Sciatic nerve (tissue), 2 donors: ENCODE data around the gene CAMK1D. TPM values are rescaled to one million over a fixed set of nuclear protein-coding genes. Genes with fewer than 3 reads are reported as not detected.
"Not testable (repeated sequence)": the region's sequence is repeated elsewhere in the genome, so short reads cannot be mapped to it uniquely, and the experiment has no call there.

Source experiments
- ATAC-seq: fragments of 200-7000 bp; cut with Tn5 transposase; one replicate; pipeline ENCODE4 v1.9.1; 2020; ENCODE audit warnings: mild to moderate bottlenecking, moderate library complexity
- DNase-seq: peaks from one replicate; pipeline ENCODE4 v3.0.0-alpha.2; 2020; ENCODE audit warnings: low spot score
- intact Hi-C: fragments of 100-400 bp; cut with DNase I; formaldehyde crosslinking; loops from one replicate; pipeline ENCODE4 v1.14.2; 2022
- total RNA-seq: library from RNA; stranded (reverse); fragmentation: NEBNext Ultra II Directional; extraction: Animal tissue kit (Norgen Biotek cat#: 25700); gene quantifications from one replicate; pipeline ENCODE4 v1.2.1, GENCODE V29; 2021
- donor health status: DM: no; HTN: no; CAD: no.
- donor health status: DM: no; HTN: no; CAD: no.

Gene CAMK1D
- total RNA-seq, 1 donor from 2014 or later: 27.1 TPM

DNA sequence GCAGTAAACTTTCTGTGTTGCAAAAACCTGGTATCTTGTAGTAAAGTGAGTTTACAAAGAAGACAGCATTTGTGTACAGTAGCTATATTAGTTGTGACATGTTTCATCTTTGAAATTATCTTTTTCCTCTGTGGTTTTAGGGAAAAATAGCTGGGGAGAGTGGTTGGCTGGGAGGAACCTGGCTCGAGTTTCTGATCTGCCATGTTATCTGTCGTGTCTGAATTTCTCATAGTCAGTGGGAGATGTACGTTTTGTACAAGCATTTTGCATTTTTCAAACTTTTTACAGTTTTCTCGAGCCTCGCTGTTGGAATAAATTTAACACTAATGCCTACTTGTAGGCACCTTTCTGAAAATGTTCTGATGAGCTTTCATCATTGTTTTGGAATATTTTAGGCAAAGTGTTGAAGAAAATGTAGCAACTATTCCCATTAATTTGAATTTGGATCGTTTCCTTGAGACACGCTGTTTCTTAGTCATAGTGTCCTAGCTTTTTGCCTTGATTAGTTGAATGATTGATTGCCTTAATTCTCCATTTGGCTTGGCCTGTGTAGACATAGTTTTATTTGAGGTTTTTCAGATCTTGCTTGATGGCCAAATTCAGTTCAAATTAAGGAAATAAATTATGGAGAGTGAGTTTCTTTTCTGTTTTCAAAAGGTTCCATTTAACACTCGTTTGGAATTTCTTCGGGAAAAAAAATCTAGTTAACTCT is 65.1 kb downstream of the CAMK1D start:
- ATAC-seq (no peak), DNase-seq (no peak)
- intact Hi-C loops: no loop called here

DNA sequence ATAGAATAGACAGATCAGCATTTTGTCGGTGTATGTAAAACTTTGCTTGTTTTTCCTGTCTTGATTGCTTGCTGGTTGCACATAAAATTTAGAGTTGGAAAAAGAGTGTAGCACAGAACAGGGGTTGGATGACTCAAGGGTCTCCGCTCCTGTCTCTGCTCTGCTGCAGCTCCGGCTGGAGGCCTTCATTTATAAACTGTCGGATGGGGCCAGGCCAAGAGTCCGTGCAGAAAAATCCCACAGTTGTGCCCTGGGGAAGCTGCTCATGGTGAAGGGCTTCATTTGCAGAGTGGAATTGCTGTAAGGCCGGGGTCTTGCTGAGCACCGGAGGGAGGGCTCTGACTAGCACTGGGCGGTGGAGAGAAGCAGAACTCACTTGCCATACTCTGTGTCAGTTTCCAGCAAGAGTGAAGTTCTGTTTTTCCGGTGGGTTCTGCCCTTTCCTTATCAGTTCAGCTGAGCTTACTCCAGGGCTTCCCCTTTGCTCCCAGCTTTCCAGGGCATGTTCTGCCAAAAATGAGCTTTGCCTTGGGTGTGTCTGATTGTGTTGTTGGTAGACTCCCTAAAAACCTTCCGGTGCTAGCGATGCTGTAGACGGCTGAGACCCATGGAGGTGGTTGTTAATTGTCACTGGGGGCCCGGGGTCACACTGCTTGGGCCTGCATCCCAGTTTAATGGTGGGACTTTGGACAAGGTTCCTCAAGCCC is 67.2 kb downstream of the CAMK1D start:
- intact Hi-C loops: no loop called here
- ATAC-seq (peak; percentile 14), DNase-seq (no peak)

DNA sequence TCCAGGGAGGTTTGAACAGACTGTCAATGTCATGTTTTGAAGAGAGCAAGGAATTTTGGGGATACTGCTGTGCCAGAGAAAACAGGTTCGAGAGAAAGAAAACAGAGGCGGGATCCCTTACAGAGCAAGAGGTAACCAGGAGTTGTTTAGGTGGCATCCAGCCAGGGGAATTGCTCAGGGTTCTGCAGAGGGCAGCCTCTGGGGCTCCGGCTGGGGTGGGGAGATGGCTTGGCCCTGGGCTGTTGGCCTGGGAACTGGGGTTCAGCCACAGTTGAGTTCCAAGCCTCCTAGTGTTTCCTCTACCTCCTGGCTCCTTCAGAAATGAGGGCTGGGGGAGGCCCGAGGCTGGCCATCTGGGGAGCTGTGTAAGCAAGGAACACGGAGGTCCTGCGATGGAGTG is 68.0 kb downstream of the CAMK1D start:
- peak; percentile 70 for ATAC-seq
- peak; percentile 70 for DNase-seq
- intact Hi-C loops: no loop called here

DNA sequence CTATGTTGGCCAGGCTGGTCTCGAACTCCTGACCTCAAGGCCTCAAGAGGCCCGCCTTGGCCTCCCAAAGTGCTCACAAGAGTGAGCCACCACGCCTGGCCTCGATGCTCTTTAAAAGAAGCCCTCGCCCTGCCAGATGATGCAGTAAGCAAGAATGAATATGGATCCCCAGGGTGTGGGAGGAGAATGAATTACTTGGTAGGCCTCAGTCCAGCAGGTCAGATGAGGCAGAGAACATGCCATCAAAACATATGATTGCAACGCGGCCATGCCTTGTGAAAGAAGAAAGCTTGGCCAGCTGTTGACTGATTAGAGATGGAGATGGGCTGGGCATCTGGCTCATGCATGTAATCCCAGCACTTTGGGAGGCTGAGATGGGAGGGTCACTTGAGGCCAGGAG is 68.7 kb downstream of the CAMK1D start:
- DNase-seq: peak; percentile 70
- intact Hi-C loops: no loop called here
- peak; percentile 87 for ATAC-seq

DNA sequence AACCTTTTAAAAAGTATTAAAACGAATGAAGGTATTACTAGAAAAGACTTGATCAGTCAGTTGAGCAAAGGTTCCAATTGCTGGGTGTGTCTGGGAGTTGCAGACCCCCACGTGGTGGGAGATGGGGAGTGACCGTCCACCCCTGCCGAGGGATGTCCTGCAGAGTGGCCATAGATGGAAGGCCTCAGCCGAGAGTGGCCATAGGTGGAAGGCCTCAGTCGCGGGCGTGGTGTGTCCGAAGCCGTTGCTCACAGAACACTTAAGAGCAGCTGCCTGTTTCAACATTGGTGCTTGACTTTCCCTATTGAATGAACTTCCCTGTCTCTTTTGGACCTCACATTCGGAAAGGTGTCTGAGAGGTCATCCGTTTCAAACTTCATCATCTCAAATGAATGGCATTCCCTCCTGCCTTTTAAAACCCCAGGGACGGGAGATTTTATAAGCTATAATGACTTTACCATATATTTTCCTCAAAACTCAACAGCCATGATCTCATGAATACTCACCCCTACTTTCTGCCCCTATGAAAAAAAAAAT is 69.4 kb downstream of the CAMK1D start:
- intact Hi-C loops: no loop called here
- peak; percentile 8 for ATAC-seq
- no peak for DNase-seq

DNA sequence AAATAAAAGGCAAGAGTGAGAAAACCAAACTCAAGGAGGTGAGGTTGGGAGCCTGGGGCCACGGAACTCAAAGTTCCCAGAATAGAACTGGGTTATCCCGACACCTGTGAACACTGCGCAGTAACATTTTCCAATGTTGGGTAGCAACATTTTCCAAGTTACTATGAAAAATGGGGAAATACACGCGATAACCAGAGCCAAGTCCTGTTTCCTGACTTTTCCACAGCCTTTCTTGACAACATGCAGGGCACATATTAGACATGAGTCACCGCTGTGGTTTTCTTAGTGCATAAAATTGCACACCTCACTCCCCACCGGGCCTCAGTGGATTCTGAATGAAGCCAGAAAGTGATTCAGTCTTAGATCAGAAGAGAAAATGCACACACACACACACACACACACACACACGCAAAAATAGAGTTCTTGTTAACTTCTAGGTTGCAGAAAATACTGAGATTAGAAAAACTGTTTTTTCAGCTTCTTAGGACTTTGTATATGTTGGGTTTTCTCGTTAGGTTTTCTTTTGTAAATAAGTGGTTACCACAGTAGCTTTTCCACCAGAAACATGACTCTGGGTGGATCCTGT is 70.0 kb downstream of the CAMK1D start:
- intact Hi-C loops: no loop called here
- ATAC-seq (peak; percentile 71), DNase-seq (no peak)

DNA sequence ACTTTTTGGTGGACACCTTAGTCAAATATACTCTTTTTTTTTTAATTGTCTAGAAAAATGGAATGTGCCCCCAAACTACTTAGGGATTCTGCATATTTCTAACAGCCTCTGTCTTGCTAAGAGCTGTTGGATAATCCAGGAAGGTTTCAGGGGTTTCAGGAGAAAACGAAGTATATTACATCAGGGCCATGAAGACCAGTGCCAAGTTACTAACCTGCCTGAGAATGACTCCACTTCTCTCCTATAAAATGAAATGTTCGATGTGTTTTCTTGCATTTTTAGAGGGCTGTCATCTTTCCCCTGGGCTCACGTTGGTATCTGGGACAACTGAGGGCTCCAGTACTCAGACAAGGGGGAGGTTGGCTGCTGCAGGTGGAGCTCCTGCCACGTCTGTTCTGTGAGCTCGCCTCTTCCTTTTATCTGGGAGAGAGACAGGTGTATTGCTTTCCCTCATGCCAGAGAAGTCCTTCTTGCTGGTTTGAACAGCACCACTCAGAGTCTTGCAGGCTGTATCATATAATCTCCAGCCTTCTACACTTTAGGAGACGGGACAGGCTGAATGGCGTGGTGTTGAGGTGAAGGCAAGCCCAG is 71.3 kb downstream of the CAMK1D start:
- intact Hi-C loops: no loop called here
- no peak for ATAC-seq
- DNase-seq: no peak

DNA sequence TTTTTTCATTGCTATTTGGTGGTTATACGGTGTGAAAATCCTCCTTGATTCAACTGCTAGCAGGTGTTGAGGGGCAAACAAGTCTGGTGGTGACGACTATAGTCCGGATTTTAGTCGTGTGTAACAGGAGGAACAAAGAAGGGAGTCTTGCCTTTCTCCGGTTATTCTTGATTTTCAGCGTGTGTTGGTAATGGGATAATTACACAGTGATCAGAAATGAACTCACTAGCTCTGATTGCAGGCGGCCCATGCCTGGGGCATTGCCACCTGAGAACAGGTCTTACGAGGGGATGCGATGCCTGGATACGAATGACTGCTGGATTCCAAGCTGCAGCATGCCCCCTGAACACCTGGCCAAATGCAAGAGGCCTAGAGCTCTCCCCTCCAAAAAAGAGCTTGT is 72.8 kb downstream of the CAMK1D start:
- ATAC-seq (no peak), DNase-seq (no peak)
- intact Hi-C loops: no loop called here

DNA sequence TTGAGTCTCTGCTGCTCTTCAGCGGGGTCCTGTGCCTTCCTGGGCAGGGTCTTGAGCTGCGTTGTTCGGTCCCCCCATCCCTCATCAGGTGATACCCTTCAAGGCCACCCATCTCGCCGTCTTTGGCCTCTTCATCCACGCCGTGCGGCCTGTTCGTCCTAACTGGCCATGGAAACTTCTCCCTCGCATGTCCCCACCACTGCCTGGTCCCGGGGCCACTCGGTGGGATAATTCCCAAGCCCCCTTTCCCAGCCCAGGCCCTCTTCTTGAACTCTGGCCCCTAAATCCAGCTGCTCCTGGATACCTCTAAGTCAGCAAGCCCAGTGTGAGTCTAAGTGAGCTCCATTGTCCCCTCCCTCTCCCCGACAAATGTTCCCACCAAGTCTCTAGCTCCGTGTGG is 74.5 kb downstream of the CAMK1D start:
- ATAC-seq (no peak), DNase-seq (peak; percentile 48)
- intact Hi-C loops: no loop called here

DNA sequence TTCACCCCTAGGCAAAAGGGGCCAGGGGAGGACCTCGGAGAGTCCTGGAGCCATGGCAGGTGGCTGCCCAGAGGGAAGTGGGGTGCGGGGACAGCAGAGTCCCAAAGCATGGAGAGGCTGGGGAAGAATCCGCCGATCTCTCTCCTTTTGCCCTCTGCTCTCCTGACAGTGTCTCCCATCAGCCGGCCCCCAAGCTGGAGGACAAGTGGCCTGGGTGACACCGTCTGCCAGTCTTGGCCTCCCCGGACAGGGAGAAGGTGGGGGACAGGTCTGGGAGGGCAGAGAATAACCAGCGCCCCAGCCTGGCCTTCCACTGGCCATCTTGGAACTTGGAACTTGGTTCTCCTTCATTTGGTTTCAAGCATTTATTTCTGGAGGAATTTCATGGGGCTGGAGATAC is 77.9 kb downstream of the CAMK1D start:
- no peak for DNase-seq
- no peak for ATAC-seq
- intact Hi-C loops: no loop called here

DNA sequence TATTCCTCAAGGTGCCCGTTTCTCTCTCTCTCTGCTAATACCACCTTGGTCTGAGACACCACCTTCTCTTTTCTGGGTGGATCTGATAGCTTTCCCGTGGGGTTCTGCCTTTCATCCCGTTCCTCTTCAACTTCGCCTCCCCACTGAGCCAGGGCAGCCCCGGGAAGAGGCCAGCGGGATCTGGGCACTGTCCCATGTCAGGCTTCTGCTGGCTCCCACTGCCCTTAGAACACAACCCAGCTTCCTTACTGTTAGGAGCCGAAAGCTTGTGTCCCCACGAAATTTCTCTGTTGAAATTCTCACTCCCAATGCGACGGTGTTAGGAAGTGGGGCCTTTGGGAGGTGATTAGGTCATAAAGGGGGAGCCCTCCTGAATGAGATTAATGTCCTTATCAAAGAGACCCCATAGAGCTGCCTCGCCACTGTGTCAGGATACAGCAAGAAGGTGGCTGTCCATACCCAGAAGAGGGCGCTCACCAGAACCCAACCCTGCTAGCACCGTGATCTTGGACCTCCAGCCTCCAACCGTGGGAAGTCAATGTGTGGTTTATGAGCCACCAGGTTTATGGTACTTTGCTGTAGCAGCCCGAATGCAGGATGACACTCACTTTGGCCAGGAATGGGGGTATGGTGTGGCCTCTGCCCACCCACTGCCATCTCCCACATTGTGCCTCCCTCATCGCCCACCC is 79.2 kb downstream of the CAMK1D start:
- intact Hi-C loops: no loop called here
- DNase-seq (no peak), ATAC-seq (no peak)

DNA sequence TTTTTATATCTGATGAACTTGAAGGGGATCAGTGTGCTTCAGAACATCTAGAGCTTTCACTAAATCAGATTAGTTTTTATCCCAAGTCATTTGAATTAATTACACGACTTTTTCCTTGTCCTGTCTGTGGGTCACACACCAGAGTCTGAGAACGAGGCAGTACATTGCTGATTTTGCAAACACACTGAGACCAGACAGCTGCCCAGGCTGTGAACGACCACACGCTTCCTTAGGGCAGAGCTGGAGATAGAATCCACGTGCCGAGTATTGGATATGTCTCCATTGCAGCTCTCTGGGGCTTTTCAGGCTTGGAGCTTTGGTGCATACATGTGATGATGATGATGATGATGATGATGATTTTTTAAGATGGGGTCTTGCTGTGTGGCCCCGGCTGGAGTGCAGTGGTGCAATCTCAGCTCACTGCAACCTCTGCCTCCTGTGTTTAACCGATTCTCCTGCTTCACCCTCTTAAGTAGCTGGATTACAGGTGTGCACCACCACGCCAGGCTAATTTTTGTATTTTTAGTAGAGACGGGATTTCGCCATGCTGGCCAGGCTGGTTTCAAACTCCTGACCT is 81.1 kb downstream of the CAMK1D start:
- ATAC-seq (no peak), DNase-seq (peak; percentile 1)
- intact Hi-C loops: no loop called here

DNA sequence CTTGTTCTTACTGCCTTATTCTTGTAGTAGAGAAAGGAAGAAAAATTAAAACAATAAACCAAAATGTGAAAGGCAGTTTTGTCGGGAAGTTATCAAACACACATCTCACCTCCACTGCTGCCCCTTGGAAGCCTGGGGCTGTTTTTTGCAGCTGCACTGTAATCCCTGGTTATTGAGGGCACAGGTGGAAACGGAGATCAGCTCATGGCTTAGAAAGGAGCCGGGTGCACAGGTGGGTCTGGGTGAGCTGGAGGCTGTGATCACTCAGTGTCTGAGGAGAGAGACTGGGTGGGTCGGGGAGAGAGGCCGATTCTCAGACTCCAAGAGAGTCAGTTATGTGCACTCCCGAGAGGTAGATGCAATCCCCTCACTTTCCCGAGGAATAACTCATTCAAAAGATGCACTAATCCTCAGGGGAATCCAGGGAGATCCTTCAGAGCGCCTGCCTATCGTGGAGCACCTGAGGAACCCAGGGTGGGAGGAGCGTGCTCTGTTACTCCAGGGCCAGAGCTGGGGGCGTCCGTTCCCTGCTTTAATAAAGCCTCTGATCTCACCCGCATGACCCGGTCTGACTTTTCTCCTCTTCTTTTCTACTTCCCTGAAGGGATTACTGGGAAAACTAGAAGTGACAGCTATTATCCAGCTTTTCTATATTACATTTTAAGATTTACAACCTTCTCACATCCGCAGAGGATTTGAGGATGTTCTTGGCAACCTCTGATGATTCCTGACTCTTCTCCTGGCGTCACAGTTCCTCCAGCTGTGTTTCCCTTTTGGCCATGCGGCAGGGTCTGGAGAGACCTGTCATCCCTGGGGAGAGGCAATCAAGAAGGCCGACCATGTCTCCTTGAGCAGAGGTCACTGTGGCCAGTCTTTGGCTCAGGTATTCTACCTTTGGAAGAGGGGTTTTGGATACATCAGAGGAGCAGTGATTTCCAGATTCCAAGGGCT is 82.1 kb downstream of the CAMK1D start:
- intact Hi-C loops: no loop called here
- ATAC-seq (no peak), DNase-seq (peak; percentile 31)

DNA sequence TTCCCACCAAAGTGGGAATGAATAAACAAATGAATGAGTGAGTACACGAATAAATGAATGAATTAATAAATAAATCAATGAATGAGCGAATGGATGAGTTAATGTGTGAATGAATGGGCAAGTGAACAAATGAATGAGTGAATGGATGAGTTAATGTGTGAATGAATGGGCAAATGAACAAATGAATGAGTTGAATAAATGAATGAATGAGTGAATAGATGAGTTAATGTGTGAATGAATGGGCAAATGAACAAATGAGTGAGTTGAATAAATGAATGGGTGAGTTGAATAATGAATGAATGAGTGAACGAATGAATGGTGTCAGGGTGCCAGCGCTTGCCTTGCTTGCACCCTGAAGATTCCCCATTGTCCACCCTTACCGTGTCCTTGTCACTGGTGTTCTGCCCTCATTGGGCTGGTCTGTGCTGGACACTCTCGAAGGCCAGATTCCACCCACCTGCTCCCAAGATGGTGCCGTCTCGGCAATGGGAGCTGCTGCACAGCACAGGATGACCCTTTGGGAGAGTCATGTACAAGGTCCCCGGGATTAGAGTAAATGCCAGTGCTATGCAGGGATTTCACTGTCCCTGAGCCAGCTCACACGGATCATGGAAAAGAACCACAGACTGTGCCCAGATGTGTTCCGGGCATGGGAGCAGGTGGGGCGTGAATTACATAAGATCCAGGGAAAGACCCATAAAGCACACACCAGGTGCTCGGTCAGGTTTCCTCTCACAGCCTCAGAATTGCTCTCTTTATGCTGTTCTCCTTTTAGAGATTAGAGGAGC is 83.2 kb downstream of the CAMK1D start:
- intact Hi-C loops: no loop called here
- DNase-seq (no peak), ATAC-seq (no peak)

DNA sequence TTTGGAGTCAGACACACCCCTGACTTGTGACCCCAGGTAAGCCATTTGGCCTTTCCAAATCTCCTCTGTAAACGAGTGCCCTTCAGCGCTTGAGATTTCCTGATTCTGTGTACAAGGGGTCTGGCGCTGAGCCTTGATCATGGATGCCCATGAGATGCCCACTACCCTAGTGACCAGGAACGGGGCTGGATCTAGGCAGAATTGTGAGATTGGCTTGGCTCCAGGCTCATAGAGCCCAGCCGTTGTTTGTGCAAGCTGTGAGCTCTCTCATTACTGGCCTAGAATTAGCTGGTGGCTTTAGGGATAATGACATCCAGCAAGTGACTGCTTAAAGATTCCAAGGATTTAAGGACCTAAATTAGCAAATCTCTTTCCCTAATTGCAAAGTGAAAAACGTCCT is 84.9 kb downstream of the CAMK1D start:
- ATAC-seq: no peak
- intact Hi-C loops: no loop called here
- DNase-seq: no peak

DNA sequence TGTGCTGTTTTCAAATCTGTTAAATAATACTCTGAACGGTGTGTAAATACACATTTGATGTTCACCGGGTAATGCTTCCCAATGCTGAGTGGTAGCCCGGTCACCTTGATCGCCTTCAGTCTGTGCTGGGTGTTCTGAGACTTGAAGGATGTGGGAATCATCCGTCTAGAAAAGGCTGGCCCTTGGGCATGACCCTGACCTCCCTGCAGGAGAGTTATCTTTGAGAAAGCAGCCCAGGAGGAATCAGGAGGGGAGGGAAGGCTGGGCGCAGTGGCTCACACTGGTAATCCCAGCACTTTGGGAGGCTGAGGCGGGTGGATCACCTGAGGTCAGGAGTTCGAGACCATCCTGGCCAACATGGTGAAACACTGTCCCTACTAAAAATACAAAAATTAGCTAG is 85.3 kb downstream of the CAMK1D start:
- ATAC-seq, intact Hi-C loops, DNase-seq: not testable (repeated sequence)

DNA sequence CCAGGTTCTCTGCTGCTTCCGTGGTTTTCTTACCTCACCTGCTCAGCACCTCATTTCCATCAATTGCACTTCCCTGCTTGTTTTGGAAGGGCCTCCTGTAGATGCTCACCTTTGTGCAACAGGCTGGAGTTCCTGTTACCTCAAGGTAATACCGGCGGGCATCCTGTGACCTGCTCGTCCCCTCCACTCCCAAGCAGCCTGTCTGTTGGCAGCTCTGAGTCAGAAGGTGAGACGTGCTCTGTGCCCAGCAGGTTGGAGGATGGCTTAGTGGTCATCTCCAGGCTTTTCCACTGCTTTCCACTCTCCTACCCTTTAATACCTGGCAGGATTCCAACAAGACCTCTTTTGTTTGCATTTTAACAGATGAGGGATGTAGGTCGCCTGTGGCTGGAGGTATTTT is 86.0 kb downstream of the CAMK1D start:
- no peak for ATAC-seq
- DNase-seq: no peak
- intact Hi-C loops: no loop called here
